SK-N-SH treated with all-trans-retinoic acid at 6 μM for 48 hours (cell line): Measurements from ENCODE around the gene PDGFC.
A peak's percentile ranks its signal among the peaks of the same experiment; 100 is the strongest.

ENCODE experiments used
- ATAC-seq: fragments of 200-7000 bp; cut with Tn5 transposase; 3 replicates; pipeline ENCODE4 v1.9.1; 2020; ENCODE audit warnings: mild to moderate bottlenecking, moderate library complexity
- ARNTL ChIP-seq: fragments of 450-650 bp; formaldehyde crosslinking; IDR thresholded peaks from 2 replicates; pipeline ENCODE4 v1.5.0; 2020; ENCODE audit warnings: low read depth, mild to moderate bottlenecking, moderate library complexity, borderline replicate concordance
- BACH2 ChIP-seq: fragments of 250-450 bp; sonication (Bioruptor Pico); IDR thresholded peaks from 2 replicates; pipeline ENCODE4 v1.9.0; 2021; ENCODE audit warnings: mild to moderate bottlenecking, borderline replicate concordance
- CREB5 ChIP-seq: fragments of 250-450 bp; sonication (Bioruptor Pico); IDR thresholded peaks from 2 replicates; pipeline ENCODE4 v1.5.1; 2020; ENCODE audit warnings: low read depth, mild to moderate bottlenecking, moderate library complexity
- CSDC2 ChIP-seq: fragments of 250-450 bp; sonication (Bioruptor Pico); IDR thresholded peaks from 2 replicates; pipeline ENCODE4 v1.5.0; 2020; ENCODE audit warnings: mild to moderate bottlenecking, moderate library complexity
- ESRRG ChIP-seq: fragments of 250-450 bp; sonication (Bioruptor Pico); IDR thresholded peaks from 2 replicates; pipeline ENCODE4 v1.6.1; 2021; ENCODE audit warnings: mild to moderate bottlenecking
- ISL1 ChIP-seq: fragments of 250-450 bp; sonication (Bioruptor Pico); IDR thresholded peaks from 2 replicates; pipeline ENCODE4 v2.1.2; 2022; ENCODE audit warnings: mild to moderate bottlenecking, moderate library complexity
- OSR1 ChIP-seq: fragments of 250-450 bp; sonication (Bioruptor Pico); IDR thresholded peaks from 2 replicates; pipeline ENCODE4 v1.8.0; 2022; ENCODE audit warnings: moderate library complexity, mild to moderate bottlenecking, inconsistent platforms
- PATZ1 ChIP-seq: fragments of 250-450 bp; sonication (Bioruptor Pico); IDR thresholded peaks from 2 replicates; pipeline ENCODE4 v1.8.0; 2020; ENCODE audit warnings: mild to moderate bottlenecking, moderate library complexity, borderline replicate concordance
- PPARA ChIP-seq: fragments of 250-450 bp; sonication (Bioruptor Pico); IDR thresholded peaks from 2 replicates; pipeline ENCODE4 v1.5.0; 2020; ENCODE audit warnings: mild to moderate bottlenecking, borderline replicate concordance
- RARB ChIP-seq: fragments of 250-450 bp; sonication (Bioruptor Pico); IDR thresholded peaks from 2 replicates; pipeline ENCODE4 v1.8.0; 2021; ENCODE audit warnings: mild to moderate bottlenecking, moderate library complexity
- TCF4 ChIP-seq: fragments of 250-450 bp; sonication (Bioruptor Pico); IDR thresholded peaks from 2 replicates; pipeline ENCODE4 v1.8.0; 2021; ENCODE audit warnings: mild to moderate bottlenecking, moderate library complexity, borderline replicate concordance
- TOX ChIP-seq: fragments of 250-450 bp; sonication (Bioruptor Pico); IDR thresholded peaks from 2 replicates; pipeline ENCODE4 v1.8.0; 2021; ENCODE audit warnings: mild to moderate bottlenecking, moderate library complexity, borderline replicate concordance
- TSHZ2 ChIP-seq: fragments of 250-450 bp; sonication (Bioruptor Pico); IDR thresholded peaks from 2 replicates; pipeline ENCODE4 v1.5.0; 2020; ENCODE audit warnings: mild to moderate bottlenecking, moderate library complexity
- ZFP3 ChIP-seq: fragments of 250-450 bp; sonication (Bioruptor Pico); IDR thresholded peaks from 2 replicates; pipeline ENCODE4 v1.5.0; 2020; ENCODE audit warnings: mild to moderate bottlenecking, moderate library complexity
- ZFP30 ChIP-seq: fragments of 450-650 bp; formaldehyde crosslinking; IDR thresholded peaks from 2 replicates; pipeline ENCODE4 v1.5.0; 2022; ENCODE audit warnings: mild to moderate bottlenecking, moderate library complexity
- ZNF565 ChIP-seq: fragments of 450-650 bp; formaldehyde crosslinking; conservative IDR thresholded peaks from 2 replicates; pipeline ENCODE4 v1.5.0; 2020; ENCODE audit warnings: low read depth, mild to moderate bottlenecking, moderate library complexity
- ZNF70 ChIP-seq: fragments of 450-650 bp; formaldehyde crosslinking; IDR thresholded peaks from 2 replicates; pipeline ENCODE4 v1.5.0; 2020; ENCODE audit warnings: mild to moderate bottlenecking, moderate library complexity
- ZNF8 ChIP-seq: fragments of 450-650 bp; formaldehyde crosslinking; IDR thresholded peaks from 2 replicates; pipeline ENCODE4 v1.5.0; 2020; ENCODE audit warnings: mild to moderate bottlenecking, moderate library complexity

The PDGFC gene

GRCh38 chr4:157010630-157011029, 39.0 kb upstream of the PDGFC start:
- TF ChIP-seq OSR1 (no peak), RARB (no peak), ZNF8 (CRISPR knock-in tag) (no peak), BACH2 (CRISPR knock-in tag) (no peak), ARNTL (CRISPR knock-in tag) (no peak), ZFP30 (CRISPR knock-in tag) (no peak), TCF4 (no peak)
- no peak for ATAC-seq

- ATAC-seq, result no peak
- TF ChIP-seq PPARA (CRISPR knock-in tag), result no peak
- no peak for TF ChIP-seq ZFP3 (CRISPR knock-in tag)
- TF ChIP-seq ZNF8 (CRISPR knock-in tag), result no peak
These were observed 34.2 kb upstream of the PDGFC start for GRCh38 chr4:157005831-157006230.

- TF ChIP-seq CSDC2 (no peak), PPARA (CRISPR knock-in tag) (no peak), ZNF565 (CRISPR knock-in tag) (no peak), ESRRG (CRISPR knock-in tag) (no peak), CREB5 (CRISPR knock-in tag) (no peak), TOX (CRISPR knock-in tag) (no peak)
- TF ChIP-seq, all 23 proteins: peak for 0
- no peak for ATAC-seq
These were observed 33.6 kb upstream of the PDGFC start for GRCh38 chr4:157005193-157005592.

- TF ChIP-seq PPARA (CRISPR knock-in tag) (no peak), ZFP3 (CRISPR knock-in tag) (no peak), ZNF70 (CRISPR knock-in tag) (no peak), TSHZ2 (CRISPR knock-in tag) (no peak), OSR1 (no peak), CSDC2 (no peak), ARNTL (CRISPR knock-in tag) (no peak), ISL1 (CRISPR knock-in tag) (no peak), ZNF565 (CRISPR knock-in tag) (no peak), CREB5 (CRISPR knock-in tag) (no peak)
- TF ChIP-seq, all 23 proteins: peak for 0
- ATAC-seq, result no peak
These were observed 32.9 kb upstream of the PDGFC start for GRCh38 chr4:157004279-157005161.

- peak; percentile 85 for ATAC-seq
- TF ChIP-seq TSHZ2 (CRISPR knock-in tag) (no peak), PATZ1 (CRISPR knock-in tag) (no peak), ISL1 (CRISPR knock-in tag) (peak; percentile 53; the same call in 1 of the 2 replicates), ZFP3 (CRISPR knock-in tag) (peak; percentile 85)
These were observed 27.5 kb upstream of the PDGFC start for GRCh38 chr4:156999175-156999517.
